C4-2B (cell line): ENCODE results near the gene CEP131.
"Not testable (repeated sequence)": the region's sequence is repeated elsewhere in the genome, so short reads cannot be mapped to it uniquely, and the experiment has no call there.

ENCODE experiments used
- H3K27ac ChIP-seq: fragments of 450-650 bp; 2 replicates; pipeline ENCODE4 v1.5.1; 2017
- CTCF ChIP-seq: fragments of 450-650 bp; conservative IDR thresholded peaks from 2 replicates; pipeline ENCODE4 v1.5.1; 2017; ENCODE audit warnings: mild to moderate bottlenecking
- ZFX ChIP-seq: fragments of 450-650 bp; IDR thresholded peaks from 2 replicates; pipeline ENCODE4 v1.6.1; 2017

Gene CEP131

DNA sequence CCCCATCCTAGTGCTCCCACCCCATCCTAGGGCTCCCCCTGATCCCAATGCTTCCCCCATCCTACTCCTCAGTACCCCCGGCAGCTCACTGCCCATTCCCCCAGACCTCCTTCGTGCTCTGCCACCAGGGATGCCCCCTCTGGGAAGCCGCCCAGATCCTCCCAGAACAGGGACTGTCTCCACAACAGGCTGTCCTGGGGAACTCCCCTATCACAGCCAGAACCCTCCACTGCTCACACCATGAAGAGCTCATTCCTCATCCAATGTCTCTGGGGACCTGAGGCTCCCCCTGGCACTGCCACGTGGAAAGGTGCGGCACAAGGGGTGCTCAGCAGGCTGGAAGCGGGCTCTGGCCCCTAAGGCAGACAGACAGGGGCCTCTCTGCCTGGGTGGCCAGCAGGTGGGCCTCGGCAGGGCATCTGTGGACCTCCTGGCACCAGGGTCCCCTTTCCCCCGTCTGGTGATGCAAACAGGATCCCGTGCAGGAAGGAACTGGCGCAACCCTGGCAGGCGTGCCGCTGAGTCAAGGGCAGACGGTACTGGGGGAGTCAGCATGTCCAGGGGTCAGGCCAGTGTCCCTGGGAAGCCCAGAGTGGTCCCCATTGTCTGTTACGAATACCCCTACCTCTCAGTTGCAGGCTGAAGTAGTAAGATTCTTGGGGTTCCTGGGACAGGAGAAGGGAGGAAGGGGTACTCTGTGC lies 72.2 kb downstream of the CEP131 start:
- H3K27ac ChIP-seq: no peak overlapping the region
- TF ChIP-seq ZFX: no peak
- TF ChIP-seq CTCF: no peak

DNA sequence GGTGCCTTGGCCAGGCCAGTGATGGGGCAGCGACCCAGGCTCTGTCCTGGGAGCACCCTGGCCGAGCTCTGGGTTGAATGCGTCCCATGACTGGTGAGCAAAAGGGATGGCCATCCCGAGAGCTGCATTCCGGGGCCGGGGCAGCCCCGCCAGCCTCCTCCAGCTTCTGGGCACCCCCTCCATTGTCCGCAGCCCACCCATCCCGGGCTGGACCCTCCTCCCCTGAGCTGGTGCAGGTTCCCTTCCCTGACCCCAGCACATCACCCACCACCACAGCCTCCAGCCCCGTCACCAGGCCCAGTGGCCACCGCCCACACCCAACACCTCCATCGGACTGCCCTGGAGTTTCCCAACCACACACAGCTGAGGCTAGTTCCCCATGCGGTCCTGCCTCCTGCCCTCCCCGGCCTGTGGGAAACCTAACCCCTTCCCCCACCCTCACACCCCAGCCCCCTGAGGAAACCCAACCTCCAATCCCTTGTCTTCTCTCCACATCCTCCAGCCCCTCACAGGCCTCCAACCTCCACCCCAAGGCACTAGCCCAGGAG lies 73.7 kb downstream of the CEP131 start:
- TF ChIP-seq ZFX (no peak), CTCF (no peak)
- H3K27ac ChIP-seq: no peak overlapping the region

DNA sequence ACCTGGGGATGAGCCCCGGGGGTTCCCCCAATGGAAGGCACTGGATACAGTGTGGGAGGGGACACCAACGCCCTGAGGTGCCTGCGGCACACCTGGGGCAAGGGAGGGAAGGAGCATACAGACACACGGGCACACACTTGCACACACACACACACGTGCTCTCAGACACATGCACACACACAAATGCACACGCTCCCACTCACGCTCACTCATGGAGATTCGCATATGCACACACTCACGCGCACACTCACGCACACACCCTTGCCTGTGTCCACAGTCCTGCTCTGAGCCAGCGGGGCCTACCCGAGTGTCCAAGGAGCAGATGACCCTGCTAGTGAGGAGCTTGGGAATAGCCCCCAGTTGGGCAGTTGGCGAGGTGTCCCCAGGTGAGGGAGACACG lies 74.2 kb downstream of the CEP131 start:
- TF ChIP-seq ZFX (no peak), CTCF (no peak)
- H3K27ac ChIP-seq: no peak overlapping the region

DNA sequence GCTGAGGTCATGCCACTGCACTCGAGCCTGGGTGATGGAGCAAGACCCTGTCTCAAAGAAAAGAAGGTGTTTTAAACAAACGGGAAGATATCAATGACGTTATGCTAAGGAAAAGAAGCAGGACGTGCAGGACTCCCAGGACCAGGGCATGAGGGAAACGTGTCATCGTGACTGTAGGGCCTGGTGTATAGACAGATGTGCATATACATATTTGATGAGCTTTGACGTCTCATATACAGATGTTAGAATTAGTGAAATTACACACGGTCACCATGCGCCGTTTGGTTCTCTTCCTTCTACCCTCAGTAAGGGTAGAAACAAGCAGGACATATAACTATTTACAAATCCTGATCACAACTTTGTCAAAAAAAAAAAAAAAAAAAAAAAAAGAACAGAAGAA lies 75.1 kb downstream of the CEP131 start:
- no peak overlapping the region for H3K27ac ChIP-seq
- TF ChIP-seq ZFX: no peak
- TF ChIP-seq CTCF: no peak

- H3K27ac ChIP-seq: not testable (repeated sequence)
Measured at GRCh38 chr17:81146208-81146607, 76.6 kb downstream of the CEP131 start.

- H3K27ac ChIP-seq: no peak overlapping the region
- TF ChIP-seq ZFX (no peak), CTCF (no peak)
Measured at GRCh38 chr17:81144423-81144781, 78.4 kb downstream of the CEP131 start.

- no peak overlapping the region for H3K27ac ChIP-seq
- TF ChIP-seq CTCF: no peak
- TF ChIP-seq ZFX: no peak
Measured at GRCh38 chr17:81143717-81144422, 78.9 kb downstream of the CEP131 start.

DNA sequence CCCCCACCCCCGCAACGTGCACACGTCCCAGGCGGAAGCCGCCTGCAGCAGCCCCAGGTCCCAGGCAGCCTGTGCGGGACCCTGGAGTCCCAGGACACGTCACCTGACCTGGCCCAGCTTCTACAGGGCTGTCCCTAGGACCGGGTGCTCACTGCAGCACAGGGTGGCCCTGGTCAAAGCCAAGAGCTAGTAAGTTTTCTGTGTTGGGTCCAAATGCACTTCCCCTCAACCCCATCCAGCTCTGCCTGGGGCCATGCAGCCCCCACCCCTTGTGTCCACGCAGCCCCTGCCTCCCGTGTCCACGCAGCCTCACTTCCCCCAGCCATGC lies 79.6 kb downstream of the CEP131 start:
- TF ChIP-seq ZFX (no peak), CTCF (no peak)
- no peak overlapping the region for H3K27ac ChIP-seq
